HL-60 (cell line): ENCODE results near the gene GNAI1.

Source experiments
- DNase-seq, 2 experiments: peaks; one replicate each; pipeline ENCODE4 v3.0.0-alpha.2; 2010 to 2020; ENCODE audit warnings: low read depth in 1 of 2, low spot score in 1 of 2
- H3K27ac ChIP-seq: fragments of 250-450 bp; sonication (Bioruptor Pico); replicated peaks from 2 replicates; pipeline ENCODE4 v1.5.1; 2020; ENCODE audit warnings: mild to moderate bottlenecking, moderate library complexity
- H3K27me3 ChIP-seq: fragments of 250-450 bp; sonication (Bioruptor Pico); 2 replicates; pipeline ENCODE4 v1.5.1; 2021; ENCODE audit warnings: mild to moderate bottlenecking, moderate library complexity; ENCODE audit not compliant: insufficient read depth, poor library complexity, severe bottlenecking
- H3K4me3 ChIP-seq: replicated peaks from 2 replicates; pipeline ENCODE4 v1.5.1; 2011; ENCODE audit warnings: mild to moderate bottlenecking, control low read depth, low read length; ENCODE audit not compliant: insufficient read depth
- GABPA ChIP-seq: IDR thresholded peaks from 2 replicates; pipeline ENCODE4 v1.6.1; 2012; ENCODE audit warnings: low read depth
- POLR2AphosphoS5 ChIP-seq: IDR thresholded peaks from 2 replicates; pipeline ENCODE4 v1.6.1; 2012; ENCODE audit warnings: low read depth
- REST ChIP-seq: IDR thresholded peaks from 2 replicates; pipeline ENCODE4 v1.6.1; 2012; ENCODE audit warnings: low read depth; ENCODE audit not compliant: insufficient replicate concordance
- SPI1 ChIP-seq: IDR thresholded peaks from 2 replicates; pipeline ENCODE4 v1.6.1; 2012; ENCODE audit warnings: low read depth, mild to moderate bottlenecking, borderline replicate concordance
- TF ChIP-seq, protein P1 (sequence below): IDR thresholded peaks from one replicate; pipeline ENCODE4 v1.5.1; 2011; ENCODE audit warnings: low read length, control low read depth, inconsistent platforms; ENCODE audit not compliant: insufficient read depth

The GNAI1 gene

DNA sequence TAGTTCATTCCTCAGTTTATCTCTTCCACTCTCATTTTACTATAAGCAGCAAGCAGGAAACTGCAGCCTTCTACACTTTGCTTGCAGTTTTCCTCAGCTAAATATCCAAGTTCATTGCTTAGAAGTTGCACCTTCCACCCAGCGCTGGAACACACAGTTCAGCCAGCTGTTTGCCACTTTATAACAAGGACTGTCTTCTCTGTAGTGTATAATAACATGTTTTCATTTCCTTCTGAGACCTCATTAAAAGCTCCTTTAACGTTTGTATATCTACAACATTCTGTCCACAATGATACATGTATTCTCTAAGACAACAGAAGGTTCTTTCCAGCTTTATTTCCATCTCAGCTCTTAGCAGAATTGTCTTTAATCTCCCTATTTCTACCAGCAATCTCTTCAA, 74.1 kb downstream of the GNAI1 start:
- Histone ChIP-seq H3K4me3 (no peak overlapping the region), H3K27ac (no peak overlapping the region), H3K27me3 (no peaks in the 10 kb centered on the region)
- TF ChIP-seq POLR2AphosphoS5 (no peak), SPI1 (no peak), GABPA (no peak), REST (no peak)
- TF ChIP-seq, protein P1, sequence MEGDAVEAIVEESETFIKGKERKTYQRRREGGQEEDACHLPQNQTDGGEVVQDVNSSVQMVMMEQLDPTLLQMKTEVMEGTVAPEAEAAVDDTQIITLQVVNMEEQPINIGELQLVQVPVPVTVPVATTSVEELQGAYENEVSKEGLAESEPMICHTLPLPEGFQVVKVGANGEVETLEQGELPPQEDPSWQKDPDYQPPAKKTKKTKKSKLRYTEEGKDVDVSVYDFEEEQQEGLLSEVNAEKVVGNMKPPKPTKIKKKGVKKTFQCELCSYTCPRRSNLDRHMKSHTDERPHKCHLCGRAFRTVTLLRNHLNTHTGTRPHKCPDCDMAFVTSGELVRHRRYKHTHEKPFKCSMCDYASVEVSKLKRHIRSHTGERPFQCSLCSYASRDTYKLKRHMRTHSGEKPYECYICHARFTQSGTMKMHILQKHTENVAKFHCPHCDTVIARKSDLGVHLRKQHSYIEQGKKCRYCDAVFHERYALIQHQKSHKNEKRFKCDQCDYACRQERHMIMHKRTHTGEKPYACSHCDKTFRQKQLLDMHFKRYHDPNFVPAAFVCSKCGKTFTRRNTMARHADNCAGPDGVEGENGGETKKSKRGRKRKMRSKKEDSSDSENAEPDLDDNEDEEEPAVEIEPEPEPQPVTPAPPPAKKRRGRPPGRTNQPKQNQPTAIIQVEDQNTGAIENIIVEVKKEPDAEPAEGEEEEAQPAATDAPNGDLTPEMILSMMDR = no peak
- no peak for DNase-seq

DNA sequence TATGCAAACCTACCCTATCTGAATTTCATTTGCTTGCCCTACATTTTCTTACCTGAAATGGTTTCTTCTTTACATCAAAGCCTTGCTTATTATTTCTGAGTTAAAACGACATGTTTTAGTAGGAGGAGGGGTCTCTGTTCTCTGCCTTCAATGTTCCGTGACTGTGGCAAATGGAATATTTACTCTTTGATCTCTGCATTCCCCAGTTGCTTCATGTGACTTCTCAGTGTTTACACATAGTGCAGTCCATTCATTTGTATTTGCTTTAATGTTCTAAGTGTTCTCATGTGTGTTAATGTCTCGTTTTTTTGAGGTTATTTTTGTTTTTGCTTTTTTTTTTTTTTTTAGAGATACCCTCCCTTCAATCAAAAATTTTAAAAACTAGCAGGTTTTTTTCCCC, 75.8 kb downstream of the GNAI1 start:
- TF ChIP-seq, protein P1 = no peak
- no peak for TF ChIP-seq GABPA
- no peak for TF ChIP-seq REST
- no peak for TF ChIP-seq SPI1
- no peak for TF ChIP-seq POLR2AphosphoS5
- Histone ChIP-seq H3K4me3 (no peak overlapping the region), H3K27ac (no peak overlapping the region), H3K27me3 (no peaks in the 10 kb centered on the region)
- no peak for DNase-seq

DNA sequence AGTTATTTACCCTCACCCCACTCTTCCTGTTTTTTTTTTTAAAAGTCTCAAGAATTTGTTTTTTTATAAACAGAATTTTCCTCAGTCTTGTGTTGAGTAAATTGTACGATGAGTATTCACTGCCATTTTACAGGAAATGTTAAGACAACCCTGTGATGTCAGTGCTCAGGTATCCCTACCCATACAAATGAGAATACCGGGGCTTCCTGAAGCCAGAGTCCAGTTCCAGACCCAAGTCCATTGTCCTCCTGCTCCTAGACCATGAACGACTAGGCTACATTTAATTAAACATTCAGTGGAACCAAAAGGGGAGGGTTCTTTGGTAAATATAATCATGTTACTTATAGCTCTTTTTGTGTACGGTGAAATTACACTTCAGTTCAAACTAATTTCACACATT, 79.2 kb downstream of the GNAI1 start:
- no peak overlapping the region for H3K27ac ChIP-seq
- no peak for TF ChIP-seq SPI1
- TF ChIP-seq POLR2AphosphoS5 = no peak
- TF ChIP-seq, protein P1 = no peak
- no peak for TF ChIP-seq REST
- TF ChIP-seq GABPA = no peak
- DNase-seq = no peak

More for the DNA sequence above, 79.2 kb downstream of the GNAI1 start:
- Histone ChIP-seq H3K4me3 (no peak overlapping the region), H3K27me3 (no peaks in the 10 kb centered on the region)
